IPS-15b (cell line): ENCODE data around the gene IGFL3.
"Not testable (repeated sequence)": the region's sequence is repeated elsewhere in the genome, so short reads cannot be mapped to it uniquely, and the experiment has no call there.

ENCODE experiments used
- H3K27me3 ChIP-seq: one replicate; pipeline ENCODE4 v1.6.1; 2013; ENCODE audit warnings: low read length; ENCODE audit not compliant: control insufficient read depth, insufficient read depth
- H3K36me3 ChIP-seq: one replicate; pipeline ENCODE4 v1.6.1; 2013; ENCODE audit warnings: low read length; ENCODE audit not compliant: control insufficient read depth, insufficient read depth
- H3K4me1 ChIP-seq: one replicate; pipeline ENCODE4 v1.6.1; 2013; ENCODE audit warnings: mild to moderate bottlenecking, low read length; ENCODE audit not compliant: control insufficient read depth, insufficient read depth
- H3K4me3 ChIP-seq: one replicate; pipeline ENCODE4 v1.5.1; 2013; ENCODE audit warnings: low read depth, low read length
- H3K9ac ChIP-seq: one replicate; pipeline ENCODE4 v1.6.1; 2013; ENCODE audit warnings: low read depth, mild to moderate bottlenecking, low read length
- H3K9me3 ChIP-seq: one replicate; pipeline ENCODE4 v1.6.1; 2013; ENCODE audit warnings: mild to moderate bottlenecking, low read length; ENCODE audit not compliant: control insufficient read depth, insufficient read depth

The IGFL3 gene

DNA sequence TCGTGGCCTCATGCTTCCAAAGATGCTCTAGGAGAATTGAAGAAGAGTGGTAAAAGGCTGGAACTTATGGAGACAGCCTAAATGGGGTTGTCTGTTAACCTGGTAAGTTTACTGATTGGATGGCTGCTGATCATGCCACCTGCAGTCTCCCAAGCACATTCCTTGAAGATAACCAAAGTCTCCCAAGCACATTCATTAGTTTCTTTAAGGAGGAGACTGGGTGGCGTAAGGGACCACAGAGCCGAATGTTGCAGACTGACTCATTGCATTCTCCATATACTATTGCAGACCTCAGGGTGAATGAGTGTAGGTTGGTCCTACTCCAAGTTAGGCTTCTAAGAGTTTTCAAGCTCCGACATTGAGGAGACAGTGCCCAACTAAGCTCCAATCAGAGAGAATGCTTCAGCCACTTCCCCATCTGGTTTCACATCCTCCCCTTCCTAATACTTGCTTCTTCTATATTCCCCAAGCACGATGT, at the start of gene IGFL3:
Gene IGFL3, minus strand, starts transcription at position 51 of the 478 bp plus-strand sequence. Its CDS starts 39 bp downstream, at position 12.
- H3K36me3 ChIP-seq: no peaks in the 10 kb centered on the region
- no peaks in the 10 kb centered on the region for H3K4me1 ChIP-seq
- no peak within 1 kb of the TSS for H3K4me3 ChIP-seq
- H3K9ac ChIP-seq: no peak within 1 kb of the TSS
- no peaks in the 10 kb centered on the region for H3K9me3 ChIP-seq
- H3K27me3 ChIP-seq: no peaks in the 10 kb centered on the region

GRCh38 chr19:46173886-46174480, 49.5 kb upstream of the IGFL3 start:
- Histone ChIP-seq H3K4me3 (no peak overlapping the region), H3K27me3 (no peaks in the 10 kb centered on the region), H3K36me3 (no peaks in the 10 kb centered on the region), H3K9me3 (peaks cover 9% of the 10 kb centered on the region), H3K9ac (no peak overlapping the region), H3K4me1 (no peaks in the 10 kb centered on the region)

- Histone ChIP-seq H3K9ac (no peak overlapping the region), H3K27me3 (no peaks in the 10 kb centered on the region), H3K4me3 (no peak overlapping the region), H3K36me3 (no peaks in the 10 kb centered on the region), H3K9me3 (no peaks in the 10 kb centered on the region), H3K4me1 (no peaks in the 10 kb centered on the region)
These were observed 38.2 kb upstream of the IGFL3 start for GRCh38 chr19:46162731-46163130.

DNA sequence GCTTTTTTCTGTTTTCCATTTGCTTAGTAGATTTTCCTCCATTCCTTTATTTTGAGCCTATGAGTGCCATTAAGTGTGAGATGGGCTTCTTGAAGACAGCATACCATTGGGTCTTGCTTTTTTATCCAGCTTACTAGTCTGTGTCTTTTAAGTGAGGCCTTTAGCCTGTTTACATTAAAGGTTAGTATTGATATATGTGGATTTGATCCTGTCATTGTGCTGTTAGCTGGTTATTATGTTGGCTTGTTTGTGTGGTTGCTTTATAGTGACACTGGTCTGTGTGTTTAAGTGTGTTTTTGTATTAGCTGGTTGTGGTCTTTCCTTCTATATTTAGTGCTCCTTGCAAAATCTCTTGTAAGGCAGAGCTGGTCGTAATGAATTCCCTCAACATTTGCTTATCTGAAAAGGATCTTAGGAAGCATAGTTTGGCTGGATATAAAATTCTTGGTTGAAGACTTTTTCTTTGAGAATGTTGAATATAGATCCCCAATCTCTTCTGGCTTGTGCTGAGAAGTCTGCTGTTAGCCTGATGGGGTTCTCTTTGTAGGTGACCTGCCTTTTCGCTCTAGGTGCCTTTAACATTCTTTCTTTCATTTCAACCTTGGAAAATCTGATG, 37.3 kb upstream of the IGFL3 start:
- not testable (repeated sequence) for H3K9ac ChIP-seq, H3K9me3 ChIP-seq

DNA sequence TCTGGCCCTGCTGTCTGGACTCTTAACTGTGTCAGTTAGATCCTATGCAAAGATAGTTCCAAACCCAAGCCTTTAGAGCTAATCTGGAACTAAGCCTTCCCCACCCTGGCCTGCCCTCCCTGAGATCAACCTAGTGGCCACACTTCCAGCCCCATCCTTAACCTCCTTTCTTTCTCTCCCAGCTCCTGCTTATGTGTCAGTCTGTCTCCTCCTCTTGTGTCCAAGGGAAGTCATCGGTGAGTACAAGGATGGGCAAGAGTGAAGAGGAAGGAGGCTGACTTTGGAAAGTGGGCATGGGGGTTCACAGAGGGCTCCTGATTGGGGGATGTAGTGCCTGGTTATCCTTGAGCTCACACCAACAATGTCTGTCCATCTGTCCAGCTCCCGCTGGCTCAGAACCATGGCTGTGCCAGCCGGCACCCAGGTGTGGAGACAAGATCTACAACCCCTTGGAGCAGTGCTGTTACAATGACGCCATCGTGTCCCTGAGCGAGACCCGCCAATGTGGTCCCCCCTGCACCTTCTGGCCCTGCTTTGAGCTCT, 35.8 kb upstream of the IGFL3 start:
- Histone ChIP-seq H3K4me3 (no peak overlapping the region), H3K4me1 (no peaks in the 10 kb centered on the region), H3K9me3 (no peaks in the 10 kb centered on the region), H3K27me3 (no peaks in the 10 kb centered on the region), H3K36me3 (no peaks in the 10 kb centered on the region), H3K9ac (no peak overlapping the region)

More for the DNA sequence above, 37.3 kb upstream of the IGFL3 start:
- not testable (repeated sequence) for H3K36me3 ChIP-seq, H3K4me1 ChIP-seq, H3K27me3 ChIP-seq, H3K4me3 ChIP-seq

DNA sequence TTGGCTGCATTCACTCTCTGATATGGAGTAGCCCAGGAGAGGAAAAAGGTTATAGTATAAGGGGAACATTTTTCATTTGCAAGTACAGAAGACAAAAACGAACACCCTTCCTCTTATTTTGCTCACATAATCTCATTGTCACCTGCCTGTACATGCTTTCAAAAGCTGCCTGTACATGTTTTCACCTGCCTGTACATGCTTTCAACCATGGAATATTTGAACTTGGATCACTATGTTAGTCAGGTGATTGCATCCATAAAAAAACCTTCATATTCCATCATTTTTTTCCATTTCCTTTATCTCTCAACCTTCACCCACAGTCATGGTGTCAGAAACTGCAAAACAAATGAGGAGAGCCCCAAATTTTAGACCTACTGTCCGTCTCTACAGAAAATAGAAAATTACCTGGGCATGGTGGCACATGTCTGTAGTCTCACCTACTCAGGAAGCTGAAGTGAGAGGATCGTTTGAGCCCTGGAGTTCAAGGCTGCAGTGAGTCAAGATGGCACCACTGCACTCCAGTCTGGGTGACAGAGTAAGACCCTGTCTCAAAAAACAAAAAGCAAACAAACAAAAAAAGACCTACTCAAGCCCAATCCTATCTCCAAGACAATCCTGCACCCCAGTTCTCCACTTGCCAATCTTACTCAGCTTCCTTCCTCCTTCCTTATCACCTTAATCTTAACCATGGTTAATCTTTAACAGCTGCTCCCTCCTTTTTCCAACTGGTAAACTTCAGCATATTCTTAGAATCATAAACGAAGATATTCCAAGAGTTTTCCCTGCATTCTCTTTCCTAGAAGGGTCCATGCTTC, 35.1 kb upstream of the IGFL3 start:
- H3K27me3 ChIP-seq: no peaks in the 10 kb centered on the region
- H3K36me3 ChIP-seq: no peaks in the 10 kb centered on the region
- no peaks in the 10 kb centered on the region for H3K9me3 ChIP-seq
- H3K9ac ChIP-seq: no peak overlapping the region
- H3K4me3 ChIP-seq: no peak overlapping the region
- H3K4me1 ChIP-seq: no peaks in the 10 kb centered on the region

- no peaks in the 10 kb centered on the region for H3K36me3 ChIP-seq
- H3K4me3 ChIP-seq: no peak overlapping the region
- no peak overlapping the region for H3K9ac ChIP-seq
- no peaks in the 10 kb centered on the region for H3K4me1 ChIP-seq
- H3K27me3 ChIP-seq: peaks cover 2% of the 10 kb centered on the region
- H3K9me3 ChIP-seq: no peaks in the 10 kb centered on the region
These were observed 30.7 kb upstream of the IGFL3 start for GRCh38 chr19:46155237-46155636.

DNA sequence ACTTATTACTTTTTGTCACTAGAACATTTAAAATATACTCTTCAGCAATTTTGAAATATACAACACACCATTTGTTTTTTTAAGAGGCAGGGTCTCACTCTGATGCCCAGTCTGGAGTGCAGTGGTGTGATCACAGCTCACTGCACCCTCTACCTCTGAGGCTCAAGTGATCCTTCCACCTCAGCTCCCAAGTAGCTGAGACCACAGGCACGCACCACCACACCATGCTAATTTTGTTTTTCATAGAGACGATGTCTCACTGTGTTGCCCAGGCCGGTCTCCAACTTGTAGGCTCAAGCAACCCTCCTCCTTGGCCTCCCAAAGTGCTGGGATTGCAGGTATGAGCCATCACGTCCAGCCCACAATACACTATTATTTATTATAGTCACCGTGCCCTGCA, 26.1 kb upstream of the IGFL3 start:
- Histone ChIP-seq H3K9me3 (no peaks in the 10 kb centered on the region), H3K36me3 (no peaks in the 10 kb centered on the region), H3K4me3 (no peak overlapping the region), H3K27me3 (peaks cover 2% of the 10 kb centered on the region), H3K4me1 (no peaks in the 10 kb centered on the region), H3K9ac (no peak overlapping the region)

DNA sequence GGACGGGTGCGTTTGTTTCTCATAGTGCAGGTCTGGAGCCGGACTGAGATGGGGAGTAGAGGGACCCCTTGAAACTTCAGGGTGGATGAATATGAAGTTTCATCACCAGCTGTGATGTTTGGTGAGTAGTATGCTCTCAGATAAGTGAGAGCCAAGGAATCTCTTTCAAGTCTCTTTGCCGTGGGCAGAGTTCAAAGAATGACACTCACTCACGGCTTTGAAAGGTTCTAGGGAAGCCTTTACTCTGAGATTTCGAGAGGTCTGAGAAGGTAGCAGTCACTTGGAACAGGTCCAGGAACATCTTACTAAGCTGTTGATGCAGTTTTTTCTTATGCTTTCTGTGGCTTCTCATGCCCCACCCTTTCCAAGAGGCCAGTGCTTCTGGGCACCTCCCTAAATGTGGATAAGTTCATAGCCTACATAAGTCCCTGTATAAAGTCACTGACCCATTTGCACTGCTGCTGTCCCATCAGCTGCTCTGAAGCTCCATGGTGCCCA, 23.4 kb upstream of the IGFL3 start, which contains the start of gene IGFL2:
Gene IGFL2, plus strand, starts transcription at position 448 of the 498 bp plus-strand sequence. Its CDS starts 41 bp downstream, at position 489.
- Histone ChIP-seq H3K4me1 (no peaks in the 10 kb centered on the region), H3K36me3 (no peaks in the 10 kb centered on the region), H3K4me3 (no peak within 1 kb of the TSS), H3K9me3 (no peaks in the 10 kb centered on the region), H3K9ac (no peak within 1 kb of the TSS), H3K27me3 (peaks cover 2% of the 10 kb centered on the region)

GRCh38 chr19:46147166-46147740, 22.8 kb upstream of the IGFL3 start:
- no peaks in the 10 kb centered on the region for H3K36me3 ChIP-seq
- no peaks in the 10 kb centered on the region for H3K4me1 ChIP-seq
- no peak overlapping the region for H3K9ac ChIP-seq
- no peaks in the 10 kb centered on the region for H3K27me3 ChIP-seq
- H3K4me3 ChIP-seq: no peak overlapping the region
- H3K9me3 ChIP-seq: no peaks in the 10 kb centered on the region

DNA sequence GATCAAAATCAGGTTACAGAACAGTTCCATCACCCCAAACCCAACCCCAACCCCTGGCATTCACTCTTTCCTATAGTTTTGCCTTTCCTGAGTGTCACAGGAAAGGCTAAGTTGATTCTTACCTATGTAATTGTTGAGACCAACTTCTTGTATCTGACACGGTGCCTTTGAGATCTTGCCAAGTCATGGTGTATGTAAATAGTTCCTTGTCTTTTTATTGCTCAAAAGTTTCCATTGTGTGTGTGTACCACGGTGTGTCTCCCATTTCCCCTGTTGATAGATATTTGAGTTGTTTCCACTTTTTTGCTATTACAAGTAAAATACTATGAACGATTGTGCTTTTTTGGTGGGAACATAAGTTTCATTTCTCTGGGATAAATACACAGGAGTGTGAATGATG, 20.3 kb upstream of the IGFL3 start:
- H3K4me1 ChIP-seq: no peaks in the 10 kb centered on the region
- no peaks in the 10 kb centered on the region for H3K36me3 ChIP-seq
- H3K9ac ChIP-seq: no peak overlapping the region
- no peaks in the 10 kb centered on the region for H3K9me3 ChIP-seq
- H3K4me3 ChIP-seq: no peak overlapping the region
- no peaks in the 10 kb centered on the region for H3K27me3 ChIP-seq
